Lung (tissue), 12 donors: ENCODE data around the gene EXOC4. TPM values are rescaled to one million over a fixed set of nuclear protein-coding genes. Genes with fewer than 3 reads are reported as not detected.

Experiments
- ATAC-seq: fragments of 200-7000 bp; cut with Tn5 transposase; one replicate; pipeline ENCODE4 v1.9.1; 2020; ENCODE audit warnings: moderate number of reproducible peaks; ENCODE audit not compliant: insufficient read depth, low FRiP score
- DNase-seq, 3 donors: peaks; one replicate each; pipeline ENCODE4 v3.0.0-alpha.2; 2013 to 2017
- H3K27ac ChIP-seq, 2 donors: one replicate each; pipeline ENCODE4 v1.5.1; 2013; ENCODE audit warnings: mild to moderate bottlenecking in 2 of 2, moderate library complexity in 2 of 2, control low read depth in 1 of 2, inconsistent platforms in 1 of 2, low read depth in 1 of 2, low read length in 1 of 2
- H3K27me3 ChIP-seq, 3 donors: one replicate each; pipeline ENCODE4 v1.5.1; 2013; ENCODE audit warnings: low read length in 2 of 3; ENCODE audit not compliant: control insufficient read depth in 3 of 3, insufficient read depth in 3 of 3
- H3K36me3 ChIP-seq, 4 donors: one replicate each; pipeline ENCODE4 v1.5.1; 2013; ENCODE audit warnings: low read length in 4 of 4, mild to moderate bottlenecking in 1 of 4, moderate library complexity in 1 of 4; ENCODE audit not compliant: control insufficient read depth in 4 of 4, insufficient read depth in 4 of 4
- H3K4me1 ChIP-seq, 5 donors: one replicate each; pipeline ENCODE4 v1.5.1; 2013; ENCODE audit warnings: low read length in 5 of 5, mild to moderate bottlenecking in 2 of 5, moderate library complexity in 1 of 5; ENCODE audit not compliant: control insufficient read depth in 5 of 5, insufficient read depth in 5 of 5
- H3K4me3 ChIP-seq: one replicate; pipeline ENCODE4 v1.5.1; 2013; ENCODE audit warnings: mild to moderate bottlenecking, control low read depth, moderate library complexity
- H3K9ac ChIP-seq, 2 donors: one replicate each; pipeline ENCODE4 v1.5.1; 2013; ENCODE audit warnings: low read length in 2 of 2, control low read depth in 1 of 2; ENCODE audit not compliant: insufficient read depth in 1 of 2
- H3K9me3 ChIP-seq, 4 donors: one replicate each; pipeline ENCODE4 v1.5.1; 2013; ENCODE audit warnings: low read length in 3 of 4, mild to moderate bottlenecking in 1 of 4, moderate library complexity in 1 of 4; ENCODE audit not compliant: control insufficient read depth in 4 of 4, insufficient read depth in 3 of 4
- CTCF ChIP-seq: IDR thresholded peaks from 2 replicates; pipeline ENCODE4 v1.5.1; 2012; ENCODE audit warnings: mild to moderate bottlenecking; ENCODE audit errors: control extremely low read depth, extremely low read depth
- WGBS, 2 donors: extraction: QIAGEN DNeasy Blood & Tissue Kit; methylation state at CpG; one replicate each; pipeline ENCODE4 v1.1.7; 2013; 5-methylcytosine and 5-hydroxymethylcytosine counted together
- polyA plus RNA-seq, 2 donors: library from polyadenylated mRNA; stranded (reverse); fragments of 200-250 nt; gene quantifications; one replicate each; pipeline ENCODE4 v1.2.1, GENCODE V29; 2013
- total RNA-seq, 2 donors: library from RNA; depleted of rRNA in 1 of 2; stranded (reverse); fragments of >200 nt in 1 of 2; gene quantifications; one replicate each; pipeline ENCODE4 v1.2.1, GENCODE V29; 2014 to 2021
- donor health status: control.
- donor health status: control.
- donor health status: Bipolar disorder and iron deficiency.
- donor health status: healthy.
- donor health status: DM: yes; HTN: yes; CAD: no.

Gene EXOC4
- total and polyA plus RNA-seq, 4 donors = 10.3 to 232 (median 47.4) TPM

DNA sequence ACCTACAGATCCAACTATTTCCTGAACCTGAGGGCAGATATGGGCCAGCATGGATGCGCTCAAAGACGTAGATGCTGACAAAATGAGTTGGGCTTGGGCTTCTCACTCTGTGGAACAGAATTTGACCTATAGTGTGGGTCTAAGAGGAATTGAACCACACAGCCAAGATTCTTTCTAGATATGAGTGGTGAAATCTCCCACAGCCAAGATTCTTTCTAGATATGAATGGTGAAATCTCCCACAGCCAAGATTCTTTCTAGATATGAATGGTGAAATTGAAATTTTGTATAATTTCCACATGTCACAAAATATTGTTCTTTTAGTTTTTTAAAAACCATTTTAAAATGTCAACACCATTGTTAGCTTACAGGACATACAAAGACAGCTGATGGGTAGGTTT is 658.8 kb downstream of the EXOC4 start:
- WGBS, 2 donors = 91 to 94% methylated on average over 2 of the region's 2 CpGs
- no peak for TF ChIP-seq CTCF
- Histone ChIP-seq H3K4me3 (no peak overlapping the region), H3K36me3 (peaks cover 0 to 1% (median 0%) of the 10 kb centered on the region in 4 donors), H3K4me1 (no peaks in the 10 kb centered on the region), H3K9ac (no peak overlapping the region), H3K9me3 (peaks cover 0 to 2% (median 0%) of the 10 kb centered on the region in 4 donors), H3K27me3 (no peaks in the 10 kb centered on the region), H3K27ac (no peak overlapping the region)
- DNase-seq = no peak
- ATAC-seq = no peak

DNA sequence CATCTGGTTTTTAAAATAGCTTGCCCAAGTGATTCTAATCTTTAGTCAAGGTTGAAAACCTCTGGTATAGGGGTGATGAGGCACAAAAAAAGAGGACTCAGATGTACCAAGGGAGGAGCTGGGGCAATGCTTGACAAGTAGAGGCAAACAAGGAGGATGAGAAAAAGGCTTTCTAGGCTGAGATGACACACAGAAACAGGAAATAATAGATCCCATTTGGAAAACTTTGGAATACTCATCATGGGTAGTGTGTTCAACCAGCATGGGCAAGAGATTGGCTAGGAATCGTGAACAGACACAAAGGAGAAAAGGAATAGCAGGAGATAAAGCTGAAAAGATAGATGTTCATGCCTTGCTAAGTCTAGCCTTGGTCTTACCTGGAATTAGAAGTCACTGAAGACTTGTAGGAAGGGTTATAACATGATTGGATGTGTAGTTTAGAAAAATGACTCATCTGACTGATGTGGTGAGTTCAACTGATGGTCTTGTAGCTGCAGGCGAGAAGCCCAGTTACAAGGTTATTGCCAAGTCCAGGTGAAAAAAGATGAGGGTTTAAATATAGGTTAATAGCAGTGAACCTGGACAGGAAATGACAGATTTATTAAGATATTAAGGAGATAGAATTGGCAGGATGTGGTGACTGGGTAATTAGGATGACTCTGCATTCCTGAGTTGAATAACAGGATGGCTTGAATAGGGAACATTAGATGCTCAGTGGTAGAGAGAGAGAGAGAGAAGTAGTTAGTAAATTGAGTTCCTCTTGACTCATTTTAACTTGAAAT is 660.2 kb downstream of the EXOC4 start:
- WGBS, 2 donors = 95% methylated on average over 2 of the region's 2 CpGs
- H3K27ac ChIP-seq = no peak overlapping the region
- ATAC-seq (no peak), DNase-seq (no peak)
- H3K9ac ChIP-seq = no peak overlapping the region
- TF ChIP-seq CTCF = no peak
- no peak overlapping the region for H3K4me3 ChIP-seq
- no peaks in the 10 kb centered on the region for H3K4me1 ChIP-seq
- peaks cover 0 to 2% (median 0%) of the 10 kb centered on the region in 4 donors for H3K9me3 ChIP-seq
- H3K27me3 ChIP-seq = no peaks in the 10 kb centered on the region
- H3K36me3 ChIP-seq = peaks cover 0 to 1% (median 0%) of the 10 kb centered on the region in 4 donors

- H3K36me3 ChIP-seq = peaks cover 0 to 7% (median 2%) of the 10 kb centered on the region in 4 donors
- no peaks in the 10 kb centered on the region for H3K4me1 ChIP-seq
- WGBS, 2 donors = 96 to 98% methylated on average over 3 of the region's 3 CpGs
- TF ChIP-seq CTCF = no peak
- DNase-seq = no peak
- H3K27ac ChIP-seq = no peak overlapping the region
- peaks cover 0 to 8% (median 3%) of the 10 kb centered on the region in 4 donors for H3K9me3 ChIP-seq
- ATAC-seq = no peak
- H3K9ac ChIP-seq = no peak overlapping the region
- no peaks in the 10 kb centered on the region for H3K27me3 ChIP-seq
- no peak overlapping the region for H3K4me3 ChIP-seq
Observed at GRCh38 chr7:133916621-133917020, 663.7 kb downstream of the EXOC4 start.
